Measurements from ENCODE around the gene DNAH3.

Gene DNAH3

DNA sequence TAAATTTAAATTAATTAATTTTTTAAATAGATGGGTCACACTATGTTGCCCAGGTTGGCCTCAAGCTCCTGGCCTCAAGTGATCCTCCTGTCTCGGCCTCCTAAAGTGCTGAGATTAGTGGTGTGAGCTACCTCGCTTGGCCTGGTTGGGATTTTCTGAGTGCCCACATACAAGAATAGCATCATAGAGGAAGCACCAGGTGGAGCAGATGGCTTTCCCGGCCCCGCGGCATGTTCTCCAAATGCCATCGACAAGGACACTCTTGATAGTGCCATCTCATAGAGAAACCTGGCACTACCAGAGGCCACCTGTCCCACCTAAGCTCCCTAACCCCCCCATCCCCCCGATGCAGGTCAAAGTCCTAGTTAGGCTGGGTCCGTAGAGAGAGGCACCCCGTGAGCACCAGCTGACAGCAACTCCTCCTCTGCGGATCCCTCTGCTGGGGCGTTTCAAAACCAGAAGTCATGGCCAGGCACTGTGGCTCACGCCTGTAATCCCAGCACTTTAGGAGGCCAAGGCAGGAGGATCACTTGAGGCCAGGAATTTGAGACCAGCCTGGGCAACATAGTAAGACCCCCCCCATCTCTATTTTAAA lies 65.9 kb downstream of the DNAH3 start:
- no peaks in the 10 kb centered on the region for H3K36me3 ChIP-seq (replicated peaks)
- no peaks in the 10 kb centered on the region for H3K27me3 ChIP-seq (replicated peaks)
- DNase-seq: no peak
- in situ Hi-C loops (cut with HindIII; ENCODE audit: low pct_ligation_motif_present, low sequenced_read_pairs): no loop called here
- no peak overlapping the region for H3K27ac ChIP-seq
- H3K4me3 ChIP-seq (ENCODE audit: low read depth, low read length): no peak overlapping the region
- TF ChIP-seq, protein P1, sequence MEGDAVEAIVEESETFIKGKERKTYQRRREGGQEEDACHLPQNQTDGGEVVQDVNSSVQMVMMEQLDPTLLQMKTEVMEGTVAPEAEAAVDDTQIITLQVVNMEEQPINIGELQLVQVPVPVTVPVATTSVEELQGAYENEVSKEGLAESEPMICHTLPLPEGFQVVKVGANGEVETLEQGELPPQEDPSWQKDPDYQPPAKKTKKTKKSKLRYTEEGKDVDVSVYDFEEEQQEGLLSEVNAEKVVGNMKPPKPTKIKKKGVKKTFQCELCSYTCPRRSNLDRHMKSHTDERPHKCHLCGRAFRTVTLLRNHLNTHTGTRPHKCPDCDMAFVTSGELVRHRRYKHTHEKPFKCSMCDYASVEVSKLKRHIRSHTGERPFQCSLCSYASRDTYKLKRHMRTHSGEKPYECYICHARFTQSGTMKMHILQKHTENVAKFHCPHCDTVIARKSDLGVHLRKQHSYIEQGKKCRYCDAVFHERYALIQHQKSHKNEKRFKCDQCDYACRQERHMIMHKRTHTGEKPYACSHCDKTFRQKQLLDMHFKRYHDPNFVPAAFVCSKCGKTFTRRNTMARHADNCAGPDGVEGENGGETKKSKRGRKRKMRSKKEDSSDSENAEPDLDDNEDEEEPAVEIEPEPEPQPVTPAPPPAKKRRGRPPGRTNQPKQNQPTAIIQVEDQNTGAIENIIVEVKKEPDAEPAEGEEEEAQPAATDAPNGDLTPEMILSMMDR (IDR thresholded peaks at IDR 0.05; ENCODE audit: low read depth, low read length, missing control alignments): no peak

DNA sequence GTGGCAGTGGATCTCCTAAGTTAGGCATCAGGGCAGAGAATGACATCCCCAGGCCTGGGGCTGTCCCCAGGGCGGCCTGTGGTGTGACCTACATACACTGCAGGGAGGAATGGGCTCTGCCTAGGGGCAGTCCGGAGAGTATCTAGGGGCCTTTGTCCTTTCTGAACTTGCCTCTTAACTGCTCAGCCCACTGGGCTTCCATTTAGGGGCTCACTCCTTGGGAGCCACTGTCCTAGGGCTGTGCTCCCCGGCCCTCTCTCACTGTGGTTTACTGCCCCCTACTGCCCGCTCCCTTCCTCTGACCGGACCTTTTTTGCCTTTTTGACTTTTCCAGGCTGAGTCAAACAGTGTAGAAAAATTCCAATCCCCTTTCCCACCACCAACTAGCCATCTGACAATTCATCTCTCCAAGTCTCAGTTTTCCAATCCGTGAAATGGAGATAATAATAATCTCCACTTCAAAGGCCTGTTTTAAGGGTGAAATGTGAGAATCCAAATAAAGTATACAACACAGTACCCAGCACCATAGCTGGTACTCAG lies 66.8 kb downstream of the DNAH3 start:
- no peak overlapping the region for H3K27ac ChIP-seq
- TF ChIP-seq, protein P1 (IDR thresholded peaks at IDR 0.05; ENCODE audit: low read depth, low read length, missing control alignments): peak; percentile 86
- no peak overlapping the region for H3K4me3 ChIP-seq (ENCODE audit: low read depth, low read length)
- peak; percentile 51 for DNase-seq
- no peaks in the 10 kb centered on the region for H3K27me3 ChIP-seq (replicated peaks)
- in situ Hi-C loops (cut with HindIII; ENCODE audit: low pct_ligation_motif_present, low sequenced_read_pairs): no loop called here
- H3K36me3 ChIP-seq (replicated peaks): no peaks in the 10 kb centered on the region

DNA sequence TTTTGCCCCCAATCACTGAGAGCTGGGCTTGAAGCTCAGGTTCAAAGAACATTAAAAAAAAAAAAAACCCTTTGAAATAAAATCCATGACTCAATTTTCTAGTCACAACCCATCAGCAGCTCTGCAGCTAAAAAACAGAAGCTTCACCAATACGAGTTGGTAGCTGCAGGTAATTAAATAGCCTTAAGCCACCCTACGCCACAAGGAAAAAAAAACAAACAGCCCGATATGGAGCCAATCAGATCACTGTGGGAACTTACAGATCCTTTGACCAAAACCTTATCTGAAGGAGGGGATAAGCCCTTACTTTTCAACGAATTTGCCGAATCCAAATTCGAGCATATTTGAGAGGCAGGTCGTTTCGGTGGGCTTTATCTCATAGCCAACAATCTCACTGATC lies 69.3 kb downstream of the DNAH3 start:
- TF ChIP-seq, protein P1 (IDR thresholded peaks at IDR 0.05; ENCODE audit: low read depth, low read length, missing control alignments): no peak
- Histone ChIP-seq H3K27ac (no peak overlapping the region), H3K4me3 (ENCODE audit: low read depth, low read length) (no peak overlapping the region), H3K27me3 (replicated peaks) (no peaks in the 10 kb centered on the region), H3K36me3 (replicated peaks) (no peaks in the 10 kb centered on the region)
- in situ Hi-C loops (cut with HindIII; ENCODE audit: low pct_ligation_motif_present, low sequenced_read_pairs): no loop called here
- no peak for DNase-seq

DNA sequence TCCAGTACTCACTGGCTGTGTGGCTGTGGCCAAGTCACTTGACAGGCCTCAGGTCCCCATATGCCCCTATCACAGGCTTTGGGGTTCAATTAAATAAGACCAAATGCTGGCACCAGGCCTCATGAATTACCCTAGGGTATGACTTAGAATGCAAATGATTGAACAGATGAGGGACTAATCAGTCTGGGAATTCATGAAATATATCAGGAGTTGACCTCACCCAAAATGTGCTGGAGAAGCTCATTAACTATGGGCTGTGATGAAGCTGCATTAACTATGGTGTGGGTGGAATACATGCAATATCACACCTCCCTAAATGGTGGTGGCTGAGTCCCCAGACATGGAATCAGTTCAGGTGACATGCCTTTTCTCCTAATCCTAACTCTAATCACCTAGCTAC lies 72.1 kb downstream of the DNAH3 start:
- TF ChIP-seq, protein P1 (IDR thresholded peaks at IDR 0.05; ENCODE audit: low read depth, low read length, missing control alignments): no peak
- H3K36me3 ChIP-seq (replicated peaks): no peaks in the 10 kb centered on the region
- in situ Hi-C loops (cut with HindIII; ENCODE audit: low pct_ligation_motif_present, low sequenced_read_pairs): no loop called here
- no peak overlapping the region for H3K27ac ChIP-seq
- no peaks in the 10 kb centered on the region for H3K27me3 ChIP-seq (replicated peaks)
- H3K4me3 ChIP-seq (ENCODE audit: low read depth, low read length): no peak overlapping the region
- DNase-seq: no peak

DNA sequence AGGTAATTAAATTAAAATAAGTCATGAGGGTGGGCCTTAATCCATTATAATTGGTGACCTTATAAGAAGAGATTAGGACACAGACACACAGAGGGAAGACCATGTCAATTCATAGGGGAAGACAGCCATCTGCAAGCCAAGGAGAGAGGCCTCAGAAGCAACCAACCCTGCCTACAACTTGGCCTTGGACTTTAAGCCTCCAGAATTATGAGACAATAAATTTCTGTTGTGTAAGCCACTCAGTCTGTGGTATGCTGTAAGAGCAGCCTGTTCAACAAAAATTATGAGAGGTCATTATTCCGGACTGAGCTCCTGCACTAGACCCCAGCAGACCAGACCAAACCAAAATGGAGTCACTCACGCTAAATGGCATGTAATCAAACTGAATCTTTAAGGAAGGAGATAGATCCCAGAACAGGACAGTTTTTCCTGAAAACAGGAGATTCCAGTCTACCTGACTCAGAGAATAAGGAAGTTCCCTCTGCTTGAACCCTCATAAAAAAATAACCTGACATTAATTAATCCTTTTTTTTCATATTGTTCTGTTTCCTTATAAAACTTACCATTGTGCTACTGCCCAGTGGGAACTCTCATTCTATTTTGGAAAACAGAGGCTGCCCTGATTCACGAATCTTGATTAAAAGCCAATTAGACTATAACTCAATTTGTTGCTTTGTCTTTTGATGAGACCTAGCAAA lies 74.3 kb downstream of the DNAH3 start:
- H3K36me3 ChIP-seq (replicated peaks): no peaks in the 10 kb centered on the region
- in situ Hi-C loops (cut with HindIII; ENCODE audit: low pct_ligation_motif_present, low sequenced_read_pairs): no loop called here
- DNase-seq: no peak
- no peak overlapping the region for H3K27ac ChIP-seq
- H3K4me3 ChIP-seq (ENCODE audit: low read depth, low read length): no peak overlapping the region
- H3K27me3 ChIP-seq (replicated peaks): no peaks in the 10 kb centered on the region
- TF ChIP-seq, protein P1 (IDR thresholded peaks at IDR 0.05; ENCODE audit: low read depth, low read length, missing control alignments): no peak

Data from brain microvascular endothelial cell (primary cell).